ENCODE measurements around the gene CIDEA.

Gene CIDEA

DNA sequence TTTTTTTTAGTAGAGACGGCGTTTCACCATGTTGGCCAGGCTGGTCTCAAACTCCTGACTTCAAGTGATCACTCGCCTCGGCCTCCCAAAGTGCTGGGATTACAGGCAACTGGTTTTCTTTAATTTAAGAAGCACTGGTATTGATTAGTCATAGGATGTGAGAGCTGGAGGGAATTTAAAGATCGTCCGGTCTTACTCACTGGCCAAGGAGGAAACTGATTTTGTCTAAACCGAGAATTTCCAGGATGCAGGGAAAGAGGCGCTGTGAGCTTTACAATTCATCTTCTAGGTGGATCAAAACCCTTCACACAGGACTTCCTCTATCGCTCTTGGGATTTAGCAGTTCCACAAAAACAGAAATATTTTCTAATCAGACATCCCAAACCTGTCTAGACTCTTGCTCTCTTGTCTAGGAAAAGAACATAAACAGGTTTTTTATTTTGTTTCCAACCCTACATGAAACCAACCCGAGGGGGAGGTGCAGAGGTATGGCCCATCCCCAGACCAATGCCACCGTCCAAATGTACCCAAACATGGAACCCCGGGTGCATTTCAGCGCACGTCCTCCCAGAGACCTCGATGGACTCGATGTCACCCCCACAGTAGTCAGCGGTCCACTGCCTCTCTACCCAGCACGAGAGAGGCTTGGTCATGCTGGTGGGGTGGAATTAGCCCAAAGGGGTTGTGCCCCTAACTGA lies 41.4 kb downstream of the CIDEA start:
- TF ChIP-seq TAF1 (IDR thresholded peaks at IDR 0.05; ENCODE audit: borderline replicate concordance, low read depth, low read length): no peak
- TF ChIP-seq POLR2AphosphoS5 (IDR thresholded peaks at IDR 0.05; ENCODE audit: low read depth, low read length): no peak
- no peak for TF ChIP-seq POLR2A (IDR thresholded peaks at IDR 0.05; ENCODE audit: low read depth, low read length)
- no peak for FAIRE-seq
- DNase-seq (ENCODE audit: insufficient read length): no peak

DNA sequence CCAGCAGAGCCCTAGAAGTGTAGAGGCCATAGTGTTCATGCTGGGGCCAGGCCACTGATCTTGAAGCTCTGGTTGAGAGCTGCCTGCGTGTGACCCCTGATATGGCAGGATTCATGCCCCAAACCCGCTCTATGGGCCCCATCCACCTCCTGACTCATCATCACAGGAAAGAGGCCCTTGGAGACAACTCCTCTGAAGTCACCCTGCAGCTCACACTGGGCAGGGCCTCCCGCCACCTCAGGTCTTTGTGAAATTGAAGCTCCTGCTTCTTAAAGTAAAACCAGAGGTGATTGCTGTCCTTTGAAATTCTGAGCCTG lies 41.9 kb downstream of the CIDEA start:
- DNase-seq (ENCODE audit: insufficient read length) (no peak), FAIRE-seq (no peak)
- TF ChIP-seq TAF1 (IDR thresholded peaks at IDR 0.05; ENCODE audit: borderline replicate concordance, low read depth, low read length): no peak
- no peak for TF ChIP-seq POLR2A (IDR thresholded peaks at IDR 0.05; ENCODE audit: low read depth, low read length)
- TF ChIP-seq POLR2AphosphoS5 (IDR thresholded peaks at IDR 0.05; ENCODE audit: low read depth, low read length): no peak

DNA sequence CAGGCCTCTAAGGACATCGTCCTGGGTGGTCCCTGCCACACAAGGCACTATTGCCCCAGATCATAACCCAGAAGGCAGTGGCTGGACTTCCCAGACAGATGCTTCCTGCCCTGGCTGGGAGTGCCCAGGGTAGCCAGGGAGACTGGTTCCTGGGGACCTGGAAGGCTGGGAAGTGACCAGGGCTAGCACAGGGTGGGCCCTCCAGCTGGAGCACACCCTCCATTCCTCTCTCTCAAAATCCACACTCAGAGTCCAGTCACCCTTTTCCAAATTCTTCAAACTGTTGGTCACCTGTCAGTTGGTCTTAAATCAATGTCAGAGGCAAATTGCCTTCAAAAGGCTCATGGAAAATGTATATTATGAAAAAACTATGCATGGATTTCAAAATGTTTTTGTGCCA lies 42.3 kb downstream of the CIDEA start:
- no peak for FAIRE-seq
- TF ChIP-seq TAF1 (IDR thresholded peaks at IDR 0.05; ENCODE audit: borderline replicate concordance, low read depth, low read length): no peak
- TF ChIP-seq POLR2AphosphoS5 (IDR thresholded peaks at IDR 0.05; ENCODE audit: low read depth, low read length): no peak
- TF ChIP-seq POLR2A (IDR thresholded peaks at IDR 0.05; ENCODE audit: low read depth, low read length): no peak
- no peak for DNase-seq (ENCODE audit: insufficient read length)

DNA sequence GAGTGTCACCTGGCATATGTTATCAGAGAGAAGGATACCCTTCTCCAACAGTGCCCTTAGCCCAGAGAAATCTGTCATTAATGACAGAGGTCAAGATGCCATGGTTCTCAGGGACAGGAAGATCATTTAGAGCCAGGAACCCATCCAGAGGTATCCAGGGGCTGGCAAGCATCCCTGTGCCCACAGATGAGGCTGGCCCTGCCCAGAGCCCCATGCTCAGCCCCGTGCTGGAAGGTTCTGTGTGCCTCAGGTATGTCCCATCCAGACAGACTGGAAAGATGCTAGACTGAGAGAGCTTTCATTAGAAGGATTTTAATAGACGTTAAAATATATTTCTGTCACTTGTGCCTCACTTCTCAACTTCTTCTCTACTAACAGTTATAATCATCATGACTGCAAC lies 45.7 kb downstream of the CIDEA start:
- FAIRE-seq (no peak), DNase-seq (ENCODE audit: insufficient read length) (no peak)
- TF ChIP-seq TAF1 (IDR thresholded peaks at IDR 0.05; ENCODE audit: borderline replicate concordance, low read depth, low read length): no peak
- no peak for TF ChIP-seq POLR2AphosphoS5 (IDR thresholded peaks at IDR 0.05; ENCODE audit: low read depth, low read length)
- no peak for TF ChIP-seq POLR2A (IDR thresholded peaks at IDR 0.05; ENCODE audit: low read depth, low read length)

DNA sequence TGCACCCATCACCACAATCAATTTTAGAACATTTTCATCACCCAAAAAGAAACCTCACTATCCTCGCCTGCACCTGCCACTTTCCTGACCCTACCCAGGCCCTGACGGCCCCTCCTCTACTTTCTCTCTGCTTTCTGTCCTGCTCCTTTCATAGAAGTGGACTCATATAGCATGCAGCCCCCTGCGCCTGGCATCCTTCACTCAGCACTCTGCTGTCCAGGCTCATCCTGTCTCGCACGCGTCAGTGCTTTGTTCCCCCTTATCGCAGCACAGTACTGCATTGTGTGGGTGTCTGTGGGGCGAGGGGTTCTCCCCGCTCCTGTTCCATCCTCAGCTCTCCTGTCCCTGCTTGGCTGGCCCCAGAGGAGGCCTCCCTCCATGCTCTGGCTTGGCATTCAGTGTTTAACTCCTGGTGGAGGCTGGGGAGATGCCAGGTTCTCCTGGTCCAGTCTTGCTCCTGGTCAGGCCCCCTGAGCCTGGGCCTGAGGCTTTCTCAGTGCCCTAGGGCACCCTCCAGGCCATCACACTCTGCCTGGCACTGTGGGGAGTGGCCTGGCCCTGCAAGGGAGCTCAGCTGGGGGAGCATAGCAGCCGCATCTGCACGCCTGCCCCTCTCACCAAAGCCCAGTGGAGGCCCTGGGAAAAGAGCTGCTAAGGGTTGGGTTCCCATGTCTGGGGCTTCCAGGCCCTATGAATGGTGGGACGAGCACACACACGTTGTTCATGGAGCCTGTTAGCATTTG lies 47.3 kb downstream of the CIDEA start:
- no peak for FAIRE-seq
- TF ChIP-seq POLR2AphosphoS5 (IDR thresholded peaks at IDR 0.05; ENCODE audit: low read depth, low read length): no peak
- TF ChIP-seq POLR2A (IDR thresholded peaks at IDR 0.05; ENCODE audit: low read depth, low read length): no peak
- no peak for TF ChIP-seq TAF1 (IDR thresholded peaks at IDR 0.05; ENCODE audit: borderline replicate concordance, low read depth, low read length)
- no peak for DNase-seq (ENCODE audit: insufficient read length)

- FAIRE-seq (no peak), DNase-seq (ENCODE audit: insufficient read length) (no peak)
- no peak for TF ChIP-seq POLR2A (IDR thresholded peaks at IDR 0.05; ENCODE audit: low read depth, low read length)
- TF ChIP-seq POLR2AphosphoS5 (IDR thresholded peaks at IDR 0.05; ENCODE audit: low read depth, low read length): no peak
- TF ChIP-seq TAF1 (IDR thresholded peaks at IDR 0.05; ENCODE audit: borderline replicate concordance, low read depth, low read length): no peak
Measured at GRCh38 chr18:12302391-12303147, 48.4 kb downstream of the CIDEA start.

DNA sequence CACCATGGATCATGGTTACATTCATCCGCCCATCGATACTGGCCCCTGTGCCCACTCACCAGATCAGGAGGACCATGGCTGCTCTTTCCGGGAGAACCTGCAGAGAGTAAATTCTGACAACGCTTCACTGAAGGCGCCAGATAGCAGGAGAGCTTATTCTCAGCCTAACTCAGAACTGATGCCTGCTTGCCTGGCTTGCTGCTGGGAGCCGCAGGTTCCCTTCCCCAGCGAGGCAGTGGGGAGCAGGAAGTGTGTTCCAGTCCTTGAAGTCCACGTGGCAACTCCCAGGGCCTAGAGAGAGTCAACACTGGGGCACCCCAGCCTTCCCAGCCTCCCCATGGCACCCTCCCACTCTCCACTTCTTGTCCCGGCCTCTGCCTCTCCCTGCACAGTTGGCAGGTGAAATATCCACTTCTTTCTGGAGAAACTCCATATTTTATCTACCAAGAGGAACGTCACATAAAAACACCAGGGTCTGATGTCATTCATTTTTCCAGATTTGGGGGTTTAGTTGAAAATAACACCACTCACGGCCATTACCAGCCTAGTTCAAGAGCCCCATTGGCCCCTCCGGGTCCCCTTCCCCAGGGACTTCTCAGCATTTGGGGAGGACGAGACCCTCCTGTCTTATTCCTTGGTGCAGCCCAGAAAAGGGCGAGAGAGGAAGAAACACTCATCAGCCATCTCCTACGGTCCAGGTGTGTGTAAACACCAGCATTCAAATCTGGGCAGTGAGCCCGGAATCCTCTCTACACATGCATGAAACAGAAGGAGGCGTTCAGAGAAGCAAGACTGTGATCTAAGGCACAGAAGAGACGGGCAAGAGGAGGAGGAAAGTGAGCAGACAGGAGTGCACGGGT lies 50.4 kb downstream of the CIDEA start:
- DNase-seq (ENCODE audit: insufficient read length): no peak
- no peak for FAIRE-seq
- TF ChIP-seq POLR2A (IDR thresholded peaks at IDR 0.05; ENCODE audit: low read depth, low read length): no peak

DNA sequence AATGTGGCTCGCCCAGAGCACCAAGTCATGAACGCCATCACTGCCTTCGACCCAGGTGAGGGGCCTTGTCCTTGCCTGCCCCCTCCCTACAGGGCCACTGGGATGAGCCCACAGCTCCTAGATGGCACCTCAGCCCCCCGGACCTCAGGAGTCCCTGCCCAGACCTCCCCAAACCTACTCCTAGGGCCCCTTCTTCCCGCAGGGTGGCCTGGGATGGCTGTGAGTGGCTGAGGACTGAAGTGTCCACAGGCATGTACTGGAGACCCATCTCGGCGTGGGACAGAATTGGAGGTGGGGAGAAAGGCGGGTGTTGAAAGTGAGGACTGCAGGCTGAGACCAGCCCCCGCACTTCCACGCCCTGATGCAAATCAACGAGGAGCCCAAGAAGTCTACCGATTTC lies 51.0 kb downstream of the CIDEA start:
- TF ChIP-seq TAF1 (IDR thresholded peaks at IDR 0.05; ENCODE audit: borderline replicate concordance, low read depth, low read length) (no peak), POLR2AphosphoS5 (IDR thresholded peaks at IDR 0.05; ENCODE audit: low read depth, low read length) (no peak), POLR2A (IDR thresholded peaks at IDR 0.05; ENCODE audit: low read depth, low read length) (no peak)
- DNase-seq (ENCODE audit: insufficient read length): no peak
- no peak for FAIRE-seq

DNA sequence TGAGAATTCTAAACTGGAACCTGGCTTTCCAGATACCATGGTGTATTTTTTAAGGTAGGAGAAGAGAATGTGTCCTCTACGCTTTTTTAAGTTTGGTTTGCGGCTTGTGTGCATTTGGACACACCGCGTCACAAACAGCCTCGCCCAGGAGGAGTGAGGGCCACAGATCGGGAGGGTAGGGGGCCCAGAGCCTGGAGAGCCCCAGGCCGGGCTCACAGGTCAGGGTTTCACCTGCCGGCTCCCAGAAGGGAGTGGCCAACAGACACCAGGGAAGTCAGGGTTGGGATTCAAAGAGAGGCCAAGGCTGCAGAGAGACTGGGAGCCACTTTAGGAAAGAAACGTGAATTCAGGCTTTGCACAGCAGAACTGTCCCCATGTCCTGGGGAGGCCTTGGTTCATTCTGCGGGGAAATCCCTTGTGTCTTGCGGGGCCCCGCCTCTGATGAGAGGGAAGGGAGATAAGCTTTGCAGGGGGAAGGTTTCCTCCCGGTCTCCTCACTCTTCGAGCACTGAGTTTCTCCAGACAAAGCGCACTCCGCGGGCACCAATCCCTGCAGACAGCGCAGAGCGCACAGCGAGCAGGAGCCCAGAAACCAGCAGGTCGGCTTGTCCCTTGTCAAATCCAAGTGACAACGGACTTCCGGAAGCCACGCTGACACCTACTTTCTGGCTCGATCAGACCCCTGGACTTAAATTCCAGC lies 51.9 kb downstream of the CIDEA start:
- no peak for DNase-seq (ENCODE audit: insufficient read length)
- TF ChIP-seq TAF1 (IDR thresholded peaks at IDR 0.05; ENCODE audit: borderline replicate concordance, low read depth, low read length) (no peak), POLR2A (IDR thresholded peaks at IDR 0.05; ENCODE audit: low read depth, low read length) (no peak), POLR2AphosphoS5 (IDR thresholded peaks at IDR 0.05; ENCODE audit: low read depth, low read length) (no peak)
- FAIRE-seq: no peak

- DNase-seq (ENCODE audit: insufficient read length) (no peak), FAIRE-seq (no peak)
- no peak for TF ChIP-seq TAF1 (IDR thresholded peaks at IDR 0.05; ENCODE audit: borderline replicate concordance, low read depth, low read length)
- no peak for TF ChIP-seq POLR2A (IDR thresholded peaks at IDR 0.05; ENCODE audit: low read depth, low read length)
- no peak for TF ChIP-seq POLR2AphosphoS5 (IDR thresholded peaks at IDR 0.05; ENCODE audit: low read depth, low read length)
Measured at GRCh38 chr18:12306752-12307700, 52.9 kb downstream of the CIDEA start.

All from GM12892 (cell line).